Hepatocyte (in vitro differentiated cells): ENCODE data around the gene STPG3. TPM values are rescaled to one million over a fixed set of nuclear protein-coding genes. Genes with fewer than 3 reads are reported as not detected.

ENCODE experiments used
- DNase-seq: peaks from one replicate; pipeline ENCODE4 v3.0.0-alpha.2; 2016; ENCODE audit warnings: low spot score
- H2AFZ ChIP-seq: fragments of 200-600 bp; sonication (generic); 2 replicates; pipeline ENCODE4 v1.6.0; 2016; ENCODE audit warnings: antibody characterized with exemption, mild to moderate bottlenecking
- H3K27ac ChIP-seq: fragments of 200-600 bp; sonication (generic); 2 replicates; pipeline ENCODE4 v1.5.1; 2016; ENCODE audit warnings: mild to moderate bottlenecking
- H3K27me3 ChIP-seq: fragments of 200-600 bp; sonication (generic); 2 replicates; pipeline ENCODE4 v1.6.1; 2016
- H3K36me3 ChIP-seq: fragments of 200-600 bp; sonication (generic); replicated peaks from 2 replicates; pipeline ENCODE4 v1.5.1; 2016; ENCODE audit warnings: low read depth; ENCODE audit not compliant: insufficient read depth
- H3K4me1 ChIP-seq: fragments of 200-600 bp; sonication (generic); 2 replicates; pipeline ENCODE4 v1.5.1; 2016; ENCODE audit warnings: mild to moderate bottlenecking, moderate library complexity; ENCODE audit not compliant: insufficient read depth
- H3K4me2 ChIP-seq: fragments of 200-600 bp; sonication (generic); 2 replicates; pipeline ENCODE4 v1.6.0; 2016
- H3K4me3 ChIP-seq: fragments of 200-600 bp; sonication (generic); 2 replicates; pipeline ENCODE4 v1.5.1; 2016; ENCODE audit warnings: mild to moderate bottlenecking
- H3K79me2 ChIP-seq: fragments of 200-600 bp; sonication (generic); 2 replicates; pipeline ENCODE4 v1.6.0; 2017; ENCODE audit warnings: mild to moderate bottlenecking
- H3K9me2 ChIP-seq: fragments of 200-600 bp; sonication (generic); replicated peaks from 2 replicates; pipeline ENCODE4 v1.6.0; 2017; ENCODE audit warnings: mild to moderate bottlenecking; ENCODE audit not compliant: insufficient read depth
- H3K9me3 ChIP-seq: fragments of 200-600 bp; sonication (generic); 2 replicates; pipeline ENCODE4 v1.5.1; 2016; ENCODE audit warnings: low read depth, mild to moderate bottlenecking
- H4K20me1 ChIP-seq: fragments of 200-600 bp; sonication (generic); 2 replicates; pipeline ENCODE4 v1.6.0; 2016; ENCODE audit warnings: mild to moderate bottlenecking; ENCODE audit not compliant: insufficient read depth, poor library complexity, severe bottlenecking
- EZH2 ChIP-seq: fragments of 200-600 bp; sonication (generic); IDR thresholded peaks from 2 replicates; pipeline ENCODE4 v1.6.1; 2016; ENCODE audit warnings: antibody characterized with exemption, mild to moderate bottlenecking, borderline replicate concordance
- EZH2phosphoT487 ChIP-seq: fragments of 200-600 bp; sonication (generic); IDR thresholded peaks from one replicate; pipeline ENCODE4 v1.6.1; 2018; ENCODE audit warnings: antibody characterized with exemption, mild to moderate bottlenecking, low read depth, moderate library complexity; ENCODE audit not compliant: unreplicated experiment, severe bottlenecking
- WGBS: methylation state at CpG from one replicate; pipeline ENCODE4 v1.1.6; 2016; ENCODE audit warnings: low lambda C conversion rate; ENCODE audit errors: missing lambda C conversion rate; 5-methylcytosine and 5-hydroxymethylcytosine counted together
- polyA plus RNA-seq: library from polyadenylated mRNA; unstranded; fragments of >200 nt; fragmentation: Nextera tagmentation; extraction: Ambion mirVana; gene quantifications from 2 replicates; pipeline ENCODE4 v1.2.1, GENCODE V29; 2016
- total RNA-seq: library from RNA; depleted of rRNA; stranded (reverse); fragments of >200 nt; gene quantifications from 2 replicates; pipeline ENCODE4 v1.2.3, GENCODE V29; 2014
- TF ChIP-seq, protein P1 (sequence below): fragments of 200-600 bp; sonication (generic); IDR thresholded peaks from 2 replicates; pipeline ENCODE4 v1.5.1; 2016; ENCODE audit warnings: antibody characterized with exemption, mild to moderate bottlenecking; ENCODE audit not compliant: poor library complexity

Gene STPG3
- total and polyA plus RNA-seq, 2 experiments from 2014 or later = 1.5 TPM; not detected in 1

DNA sequence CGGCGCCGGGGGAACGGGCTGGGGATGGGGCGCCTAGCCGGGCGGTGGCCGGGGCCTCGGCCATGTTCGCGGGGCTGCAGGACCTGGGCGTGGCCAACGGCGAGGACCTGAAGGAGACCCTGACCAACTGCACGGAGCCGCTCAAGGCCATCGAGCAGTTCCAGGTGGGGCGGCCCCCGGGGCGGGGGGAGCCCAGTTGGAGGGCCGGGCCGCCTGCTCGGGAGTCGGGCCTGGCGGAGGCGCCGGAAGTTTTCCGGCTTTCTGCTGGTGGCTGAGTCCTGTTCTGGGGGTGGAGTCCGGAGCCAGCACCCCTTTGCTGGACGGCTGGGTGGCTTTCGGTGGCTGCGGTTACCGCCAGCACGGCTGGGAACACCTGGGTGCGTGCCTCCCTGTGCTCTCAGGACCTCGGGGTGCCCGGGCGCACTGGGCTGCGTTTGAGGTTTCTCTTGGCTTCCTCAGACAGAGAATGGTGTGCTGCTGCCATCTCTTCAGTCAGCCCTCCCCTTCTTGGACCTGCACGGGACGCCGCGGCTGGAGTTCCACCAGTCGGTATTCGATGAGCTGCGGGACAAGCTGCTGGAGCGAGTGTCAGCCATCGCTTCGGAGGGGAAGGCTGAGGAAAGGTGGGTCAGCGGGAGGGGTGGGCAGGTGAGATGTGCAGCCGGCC is 4.5 kb downstream of the STPG3 start:
- H3K4me1 ChIP-seq = peaks cover 15% of the 10 kb centered on the region
- H3K4me3 ChIP-seq = peak overlapping the region; percentile 80
- DNase-seq = peak; percentile 77
- peak overlapping the region; percentile 52 for H3K27ac ChIP-seq
- 7% methylated on average over 23 of the region's 51 CpGs for WGBS
- H3K79me2 ChIP-seq = peaks cover 20% of the 10 kb centered on the region
- TF ChIP-seq, protein P1, sequence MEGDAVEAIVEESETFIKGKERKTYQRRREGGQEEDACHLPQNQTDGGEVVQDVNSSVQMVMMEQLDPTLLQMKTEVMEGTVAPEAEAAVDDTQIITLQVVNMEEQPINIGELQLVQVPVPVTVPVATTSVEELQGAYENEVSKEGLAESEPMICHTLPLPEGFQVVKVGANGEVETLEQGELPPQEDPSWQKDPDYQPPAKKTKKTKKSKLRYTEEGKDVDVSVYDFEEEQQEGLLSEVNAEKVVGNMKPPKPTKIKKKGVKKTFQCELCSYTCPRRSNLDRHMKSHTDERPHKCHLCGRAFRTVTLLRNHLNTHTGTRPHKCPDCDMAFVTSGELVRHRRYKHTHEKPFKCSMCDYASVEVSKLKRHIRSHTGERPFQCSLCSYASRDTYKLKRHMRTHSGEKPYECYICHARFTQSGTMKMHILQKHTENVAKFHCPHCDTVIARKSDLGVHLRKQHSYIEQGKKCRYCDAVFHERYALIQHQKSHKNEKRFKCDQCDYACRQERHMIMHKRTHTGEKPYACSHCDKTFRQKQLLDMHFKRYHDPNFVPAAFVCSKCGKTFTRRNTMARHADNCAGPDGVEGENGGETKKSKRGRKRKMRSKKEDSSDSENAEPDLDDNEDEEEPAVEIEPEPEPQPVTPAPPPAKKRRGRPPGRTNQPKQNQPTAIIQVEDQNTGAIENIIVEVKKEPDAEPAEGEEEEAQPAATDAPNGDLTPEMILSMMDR = no peak
- no peak for TF ChIP-seq EZH2phosphoT487
- no peak for TF ChIP-seq EZH2
- H3K27me3 ChIP-seq = no peaks in the 10 kb centered on the region
- H4K20me1 ChIP-seq = peaks cover 7% of the 10 kb centered on the region
- peak overlapping the region; percentile 78 for H2AFZ ChIP-seq
- no peaks in the 10 kb centered on the region for H3K9me3 ChIP-seq
- no peaks in the 10 kb centered on the region for H3K9me2 ChIP-seq
- H3K36me3 ChIP-seq = no peaks in the 10 kb centered on the region
- H3K4me2 ChIP-seq = peak overlapping the region; percentile 98

DNA sequence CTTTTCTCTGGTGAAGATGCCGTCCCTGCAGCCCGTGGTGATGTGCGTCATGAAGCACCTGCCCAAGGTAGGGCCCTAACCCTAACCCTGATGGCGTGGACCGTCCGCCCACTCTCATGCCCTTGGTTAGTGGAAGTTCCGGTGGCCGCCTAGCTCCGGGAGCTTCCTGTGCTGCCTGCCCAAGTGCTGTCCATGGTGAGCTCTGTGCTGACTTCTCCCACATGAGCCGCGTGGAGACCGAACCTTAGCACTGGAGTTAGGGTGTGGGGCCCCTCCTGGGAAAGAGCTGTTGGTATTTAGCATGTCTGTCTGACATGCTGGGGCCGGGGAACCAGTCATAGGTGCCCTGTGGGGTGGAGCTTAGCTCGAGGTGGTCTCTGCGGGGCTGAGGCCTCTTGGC is 5.3 kb downstream of the STPG3 start:
- 92% methylated on average over 15 of the region's 15 CpGs for WGBS

DNA sequence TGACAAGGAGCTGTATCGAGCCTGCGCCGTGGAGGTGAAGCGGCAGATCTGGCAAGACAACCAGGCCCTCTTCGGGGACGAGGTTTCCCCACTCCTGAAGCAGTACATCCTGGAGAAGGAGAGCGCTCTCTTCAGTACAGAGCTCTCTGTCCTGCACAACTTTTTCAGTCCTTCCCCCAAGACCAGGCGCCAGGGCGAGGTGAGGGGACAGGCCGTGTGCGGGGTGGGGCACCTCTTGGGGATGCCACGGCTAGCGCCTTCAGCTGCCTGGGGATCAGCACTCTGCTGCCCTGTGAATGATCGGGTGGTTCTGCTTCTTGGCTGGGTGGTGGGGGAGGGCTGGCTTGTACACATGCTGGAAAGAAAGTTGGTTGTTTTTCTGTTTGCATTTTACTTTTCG is 5.8 kb downstream of the STPG3 start:
- Histone ChIP-seq H3K27ac (no peak overlapping the region), H4K20me1 (peaks cover 7% of the 10 kb centered on the region), H3K9me2 (no peaks in the 10 kb centered on the region), H3K79me2 (peaks cover 20% of the 10 kb centered on the region), H3K4me2 (peak overlapping the region; percentile 98), H2AFZ (no peak overlapping the region), H3K36me3 (no peaks in the 10 kb centered on the region), H3K9me3 (no peaks in the 10 kb centered on the region), H3K4me3 (no peak overlapping the region), H3K27me3 (no peaks in the 10 kb centered on the region), H3K4me1 (peaks cover 15% of the 10 kb centered on the region)
- TF ChIP-seq EZH2 (no peak), EZH2phosphoT487 (no peak)
- TF ChIP-seq, protein P1 = no peak
- no peak for DNase-seq
- 95% methylated on average over 15 of the region's 15 CpGs for WGBS

More for the DNA sequence above, 5.3 kb downstream of the STPG3 start:
- Histone ChIP-seq H3K4me1 (peaks cover 15% of the 10 kb centered on the region), H2AFZ (no peak overlapping the region), H3K9me3 (no peaks in the 10 kb centered on the region), H3K27ac (no peak overlapping the region), H3K36me3 (no peaks in the 10 kb centered on the region), H3K9me2 (no peaks in the 10 kb centered on the region), H3K79me2 (peaks cover 20% of the 10 kb centered on the region), H4K20me1 (peaks cover 7% of the 10 kb centered on the region), H3K4me3 (no peak overlapping the region), H3K27me3 (no peaks in the 10 kb centered on the region), H3K4me2 (peak overlapping the region; percentile 98)
- no peak for DNase-seq
- TF ChIP-seq EZH2 = no peak
- no peak for TF ChIP-seq EZH2phosphoT487
- TF ChIP-seq, protein P1 = no peak
